Measurements from ENCODE around the gene PIP5KL1.

GRCh38 chr9:127925959-127926905 is 4.3 kb downstream of the PIP5KL1 start:
- no peak for TF ChIP-seq CTCF (IDR thresholded peaks at IDR 0.05; ENCODE audit: low read length)
- TF ChIP-seq EZH2 (optimal IDR thresholded peaks at IDR 0.05; ENCODE audit: low read depth, low read length), result no peak

All from MM.1S (cell line).